GM18907 (cell line): Measurements from ENCODE around the gene PDE5A.

Source experiments
- ATAC-seq: cut with Tn5 transposase; IDR thresholded peaks from one replicate; pipeline ENCODE4 v1.9.1; 2021; ENCODE audit warnings: mild to moderate bottlenecking, moderate library complexity; ENCODE audit not compliant: unreplicated experiment

The PDE5A gene

DNA sequence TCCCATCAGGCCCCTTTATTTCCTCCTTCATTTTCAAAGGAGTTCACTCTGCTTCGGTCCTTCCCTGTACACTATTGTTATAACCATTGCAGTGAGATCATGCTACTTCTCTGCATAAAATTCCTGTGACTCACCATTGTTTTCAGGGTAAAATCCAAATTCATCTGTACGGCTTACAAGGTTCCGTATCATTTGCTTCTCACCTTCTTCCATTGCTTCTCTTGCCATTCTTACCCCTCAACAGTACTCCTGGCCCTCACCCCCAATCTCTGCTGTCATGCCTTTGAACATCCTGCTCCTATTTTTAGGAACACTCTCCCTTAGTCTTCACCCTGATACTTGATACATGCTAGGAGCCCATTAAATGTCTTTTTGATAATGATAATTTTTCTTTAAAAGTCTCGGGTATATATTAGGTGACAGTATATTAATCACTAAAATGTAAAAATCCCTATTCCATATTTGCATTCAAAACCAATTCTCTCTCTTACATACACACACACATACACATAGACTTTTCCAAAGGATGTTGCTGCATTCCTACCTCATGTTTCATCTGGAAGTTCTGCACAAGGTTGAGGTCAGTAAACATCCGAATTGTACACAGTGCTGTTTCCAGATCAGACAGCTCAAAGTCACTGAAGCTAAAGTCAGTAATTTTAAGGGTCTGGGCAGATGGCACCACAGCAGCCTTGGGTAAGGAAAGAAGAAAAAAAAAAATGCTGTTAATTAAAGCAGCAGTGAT, 103.4 kb downstream of the PDE5A start:
- ATAC-seq: no peak

- ATAC-seq: no peak
Measured at GRCh38 chr4:119523399-119523798, 105.2 kb downstream of the PDE5A start.

DNA sequence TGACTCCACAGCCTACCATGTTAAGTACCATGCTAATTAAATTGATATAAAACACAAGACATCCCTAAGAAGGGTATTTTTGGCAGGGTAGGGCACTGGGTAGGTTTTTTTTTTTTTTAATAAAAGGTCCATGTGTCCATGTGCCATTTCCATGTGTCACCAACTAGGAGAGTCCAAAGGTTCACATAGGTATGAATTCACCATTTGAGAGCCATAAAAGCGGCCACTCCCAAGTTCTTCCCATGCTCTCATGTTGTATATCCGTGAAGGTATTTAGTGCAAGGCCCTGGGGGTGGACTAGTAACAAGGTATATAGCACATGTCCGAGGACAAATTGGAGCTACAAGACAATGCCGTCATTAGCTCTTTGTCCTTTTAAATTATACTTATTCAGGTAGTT, 107.3 kb downstream of the PDE5A start:
- ATAC-seq: no peak

- ATAC-seq: no peak
Measured at GRCh38 chr4:119518915-119519410, 109.6 kb downstream of the PDE5A start.

- no peak for ATAC-seq
Measured at GRCh38 chr4:119518230-119518892, 110.2 kb downstream of the PDE5A start.

DNA sequence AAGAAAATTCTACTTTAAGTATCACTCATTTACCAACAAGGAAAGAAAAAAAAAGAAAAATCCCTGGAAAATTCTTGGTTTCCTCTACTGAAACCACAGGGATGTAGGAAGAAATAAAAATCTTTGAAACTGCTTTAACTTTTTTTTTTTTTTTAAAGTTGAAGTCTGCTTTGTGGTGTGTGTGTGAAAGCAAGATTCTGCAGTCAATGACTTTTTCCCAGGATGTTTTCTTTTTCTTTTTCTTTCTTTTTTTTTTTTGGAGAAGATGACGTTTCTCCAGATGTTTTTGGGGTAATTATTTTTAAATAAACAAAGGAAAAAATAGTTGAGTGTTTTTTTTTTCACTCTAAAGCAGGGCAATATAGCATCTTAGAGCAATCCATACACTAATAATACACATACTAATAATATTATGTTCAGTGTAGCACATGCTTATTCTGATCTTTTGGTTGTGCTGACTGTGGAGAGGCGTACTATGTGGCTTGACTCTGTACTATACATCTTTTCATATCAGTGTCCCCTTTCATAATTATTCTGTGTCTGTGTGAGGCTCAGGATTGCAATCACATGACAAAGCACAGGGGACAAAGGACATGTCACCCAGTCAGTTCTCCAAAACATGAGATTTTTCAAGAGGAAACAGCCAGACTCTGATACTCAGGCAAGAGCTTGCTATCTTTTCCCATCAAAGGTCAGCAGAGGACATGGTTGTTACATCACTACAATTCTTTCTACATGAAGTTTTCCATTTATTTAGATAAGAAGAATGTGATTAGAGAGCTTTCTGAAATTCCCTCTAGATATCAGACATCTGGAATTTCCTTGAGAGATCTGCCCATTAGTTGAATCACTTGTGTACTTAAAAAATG, 111.0 kb downstream of the PDE5A start:
- ATAC-seq: no peak

DNA sequence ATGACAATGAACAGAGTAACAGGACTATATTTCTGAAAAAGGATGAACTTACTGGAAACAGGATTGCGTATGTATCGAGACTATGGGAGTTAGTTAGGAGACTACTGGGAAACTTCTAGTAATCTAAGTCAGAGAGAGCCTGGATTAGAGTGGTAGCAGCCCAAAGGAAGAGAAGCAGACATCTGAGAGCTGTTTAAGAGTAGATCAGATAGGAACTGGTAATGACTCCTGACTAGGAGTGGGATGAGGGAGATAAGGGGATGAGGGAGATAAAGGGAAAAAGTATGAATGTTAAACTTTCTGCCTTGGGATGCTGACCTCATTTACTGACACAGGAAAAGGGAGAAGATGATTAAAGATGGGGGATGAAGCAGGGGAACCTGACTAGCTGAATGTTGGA, 116.2 kb downstream of the PDE5A start:
- no peak for ATAC-seq

DNA sequence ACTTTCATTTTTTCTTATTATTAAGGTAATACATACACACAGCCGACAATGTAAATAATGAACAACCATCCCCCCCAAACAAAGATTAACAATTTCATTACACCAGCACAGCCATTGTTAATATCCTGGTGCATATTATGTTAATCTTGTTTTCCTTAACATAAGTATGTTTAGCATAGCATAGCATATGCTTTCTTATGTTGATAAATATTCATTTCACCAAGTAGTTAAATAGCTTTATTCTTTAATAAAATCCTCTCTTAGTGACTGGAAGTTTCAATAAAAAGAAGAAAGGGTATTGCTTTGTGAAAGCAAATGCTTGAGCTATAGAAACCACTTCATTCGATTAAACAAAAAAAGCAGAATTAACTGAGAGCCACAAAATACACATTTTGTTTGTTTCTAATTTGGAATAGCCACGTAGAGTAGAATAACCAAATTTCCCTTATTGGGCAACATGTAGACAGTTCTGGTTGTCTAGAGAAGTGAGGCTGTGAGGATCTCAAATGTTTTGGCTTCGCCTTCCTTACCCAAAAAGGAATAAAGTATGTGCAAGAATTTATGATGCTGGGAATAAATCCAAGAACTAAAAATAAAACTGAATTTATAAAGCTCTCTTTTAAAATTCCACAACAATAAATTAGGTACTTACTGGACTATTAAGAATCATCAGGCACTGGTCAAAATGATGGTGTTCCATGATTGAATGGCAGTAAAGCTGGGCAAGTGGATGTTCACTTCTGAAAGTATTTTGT, 118.0 kb downstream of the PDE5A start:
- ATAC-seq: no peak

- no peak for ATAC-seq
Measured at GRCh38 chr4:119508281-119508680, 120.3 kb downstream of the PDE5A start.

GRCh38 chr4:119506806-119507205, 121.8 kb downstream of the PDE5A start:
- no peak for ATAC-seq

GRCh38 chr4:119504616-119505015, 124.0 kb downstream of the PDE5A start:
- no peak for ATAC-seq

DNA sequence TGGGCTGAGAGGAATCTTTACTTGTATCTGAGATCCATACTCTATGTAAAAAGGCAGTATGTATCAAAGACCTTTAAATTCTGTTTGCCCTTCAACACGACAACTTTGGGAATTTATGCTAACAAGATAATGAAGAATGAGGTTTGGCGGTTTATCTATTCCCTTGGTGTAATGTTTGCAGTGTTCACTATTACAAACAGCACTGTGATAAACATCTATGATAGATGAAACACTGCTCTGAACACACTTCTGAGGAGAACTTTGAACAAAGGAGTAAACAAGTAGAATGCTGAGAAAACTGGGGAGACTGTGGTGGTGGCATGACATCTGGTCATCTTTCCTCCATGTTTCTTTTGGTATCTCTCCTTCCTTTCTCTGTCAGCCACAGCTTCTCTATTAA, 126.9 kb downstream of the PDE5A start:
- no peak for ATAC-seq

DNA sequence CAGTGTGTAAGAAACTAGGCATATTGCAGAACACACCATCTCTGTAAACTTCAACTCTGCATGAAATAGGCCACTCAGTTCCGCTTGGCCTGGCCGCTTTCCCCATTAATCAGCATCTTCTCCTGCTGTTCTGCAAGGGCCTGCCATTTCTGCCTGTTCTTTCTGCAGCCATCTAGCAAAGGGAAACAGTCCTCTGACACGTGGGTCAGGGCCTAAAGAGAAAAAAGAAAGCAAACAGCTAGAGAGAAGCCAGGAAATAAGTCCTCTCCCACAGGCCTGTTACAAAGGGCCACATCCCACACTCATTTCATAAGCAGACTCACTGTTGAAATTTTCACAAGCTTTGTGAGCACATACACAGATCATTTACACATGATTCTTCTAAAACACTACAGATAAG, 130.1 kb downstream of the PDE5A start:
- ATAC-seq: no peak

GRCh38 chr4:119493886-119494285, 134.7 kb downstream of the PDE5A start:
- no peak for ATAC-seq

GRCh38 chr4:119493419-119493818, 135.2 kb downstream of the PDE5A start:
- no peak for ATAC-seq

- peak; percentile 61 for ATAC-seq
Measured at GRCh38 chr4:119490335-119490734, 138.3 kb downstream of the PDE5A start.

- no peak for ATAC-seq
Measured at GRCh38 chr4:119489305-119489704, 139.3 kb downstream of the PDE5A start.

GRCh38 chr4:119480331-119480730, 148.3 kb downstream of the PDE5A start:
- no peak for ATAC-seq

- ATAC-seq: no peak
Measured at GRCh38 chr4:119479835-119480234, 148.8 kb downstream of the PDE5A start.

GRCh38 chr4:119479180-119479808, 149.3 kb downstream of the PDE5A start:
- no peak for ATAC-seq
